PC-9 (cell line): ENCODE data around the gene PRKG1. TPM values are rescaled to one million over a fixed set of nuclear protein-coding genes. Genes with fewer than 3 reads are reported as not detected.
A peak's percentile ranks its signal among the peaks of the same experiment; 100 is the strongest.

ENCODE experiments used
- BruUV-seq: library from RNA; stranded (reverse); fragments of 400-500 nt; replicated peaks from 2 replicates; lab custom pipeline; 2021; lab: Mats Ljungman, UMichigan
- CTCF ChIA-PET: fragments of 300-600 bp; sonication (Branson Sonifier 250); formaldehyde crosslinking; loops from one replicate; lab custom pipeline; 2022; ENCODE audit warnings: antibody characterized with exemption; lab: Charles Lee
- POLR2A ChIA-PET: fragments of 300-600 bp; sonication (Branson Sonifier 250); formaldehyde crosslinking; loops from one replicate; lab custom pipeline; 2022; ENCODE audit warnings: antibody characterized with exemption; ENCODE audit not compliant: unreplicated experiment; lab: Charles Lee
- DNase-seq, 2 experiments: peaks; one replicate each; pipeline versions ENCODE4 v3.0.0 to v3.0.0-alpha.2; 2015 to 2022; ENCODE audit warnings: mixed read lengths in 1 of 2
- H2AFZ ChIP-seq: fragments of 200-600 bp; sonication (generic); 2 replicates; pipeline ENCODE4 v1.8.1; 2017; ENCODE audit warnings: antibody characterized with exemption
- H3F3A ChIP-seq: fragments of 200-600 bp; sonication (generic); 2 replicates; pipeline ENCODE4 v1.8.1; 2017; ENCODE audit warnings: antibody characterized with exemption, mild to moderate bottlenecking, low read depth; ENCODE audit not compliant: insufficient read depth
- H3K27ac ChIP-seq: fragments of 200-600 bp; sonication (generic); 2 replicates; pipeline ENCODE4 v1.6.1; 2016; ENCODE audit warnings: mixed run types
- H3K27me3 ChIP-seq: fragments of 200-600 bp; sonication (generic); 2 replicates; pipeline ENCODE4 v1.6.1; 2016; ENCODE audit warnings: low read depth, mixed run types; ENCODE audit not compliant: insufficient read depth
- H3K36me3 ChIP-seq: fragments of 200-600 bp; sonication (generic); 2 replicates; pipeline ENCODE4 v1.6.1; 2016; ENCODE audit warnings: low read depth, mixed run types
- H3K4me1 ChIP-seq: fragments of 200-600 bp; sonication (generic); replicated peaks from 2 replicates; pipeline ENCODE4 v1.6.1; 2016; ENCODE audit warnings: mixed run types; ENCODE audit not compliant: insufficient read depth
- H3K4me2 ChIP-seq: fragments of 200-600 bp; sonication (generic); 2 replicates; pipeline ENCODE4 v1.6.1; 2017; ENCODE audit warnings: mixed run types
- H3K4me3 ChIP-seq: fragments of 200-600 bp; sonication (generic); 2 replicates; pipeline ENCODE4 v1.6.1; 2016; ENCODE audit warnings: mixed run types
- H3K79me2 ChIP-seq: fragments of 200-600 bp; sonication (generic); 2 replicates; pipeline ENCODE4 v1.6.1; 2017; ENCODE audit warnings: low read depth, mixed run types
- H3K9me2 ChIP-seq: fragments of 200-600 bp; sonication (generic); 2 replicates; pipeline ENCODE4 v1.8.1; 2017; ENCODE audit warnings: mild to moderate bottlenecking; ENCODE audit not compliant: insufficient read depth
- H3K9me3 ChIP-seq: fragments of 200-600 bp; sonication (generic); 2 replicates; pipeline ENCODE4 v1.8.1; 2016; ENCODE audit warnings: low read depth; ENCODE audit not compliant: insufficient read depth
- H4K20me1 ChIP-seq: fragments of 200-600 bp; sonication (generic); 2 replicates; pipeline ENCODE4 v1.8.1; 2017; ENCODE audit not compliant: insufficient read depth
- EZH2 ChIP-seq: fragments of 200-600 bp; sonication (generic); IDR thresholded peaks from 2 replicates; pipeline ENCODE4 v1.8.0; 2017; ENCODE audit warnings: antibody characterized with exemption, low read depth
- intact Hi-C: fragments of 100-400 bp; cut with micrococcal nuclease; formaldehyde crosslinking; loops from one replicate; pipeline ENCODE4 v1.10.0; 2022; ENCODE audit not compliant: unreplicated experiment
- total RNA-seq: library from RNA; stranded (reverse); gene quantifications from 2 replicates; pipeline ENCODE4 v1.2.3, GENCODE V29; 2021
- TF ChIP-seq, protein P1 (sequence below): fragments of 200-600 bp; sonication (generic); conservative IDR thresholded peaks from 2 replicates; pipeline ENCODE4 v1.6.1; 2017; ENCODE audit warnings: mixed run types, antibody characterized with exemption, mild to moderate bottlenecking, moderate library complexity

The PRKG1 gene
- total RNA-seq, 1 experiment from 2014 or later = 0.70 TPM

DNA sequence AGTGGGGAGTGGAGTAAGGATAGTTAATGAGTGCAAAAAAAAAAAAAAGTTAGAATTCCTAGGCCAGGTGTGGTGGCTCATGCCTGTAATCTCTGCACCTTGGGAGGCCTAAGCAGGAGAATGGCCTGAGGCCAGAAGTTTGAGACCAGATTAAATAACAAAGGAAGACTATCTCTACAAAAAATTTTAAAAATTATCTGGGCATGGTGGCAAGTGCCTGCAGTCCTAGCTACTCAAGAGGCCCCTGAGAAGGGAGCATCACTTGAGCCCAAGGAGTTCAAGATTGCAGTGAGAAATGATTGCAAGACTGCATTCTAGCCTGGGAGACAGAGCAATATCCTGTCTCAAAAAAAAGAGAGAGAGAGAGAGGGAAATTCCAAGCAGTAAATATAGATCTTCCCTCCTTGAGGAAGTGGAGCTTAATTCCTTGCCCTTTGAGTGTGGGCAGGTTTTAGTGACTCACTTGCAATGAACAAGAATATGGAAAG, 644.6 kb downstream of the PRKG1 start:
- H3K4me3 ChIP-seq = no peak overlapping the region
- intact Hi-C loops = no loop called here
- CTCF ChIA-PET = no interaction called here
- 0 out of 2 replicates have a peak, but pooled peaks cover 4% of the 10 kb centered on the region for H3K9me2 ChIP-seq
- no peaks in the 10 kb centered on the region for H3K27me3 ChIP-seq
- no peaks in the 10 kb centered on the region for H3K36me3 ChIP-seq
- H3K27ac ChIP-seq = no peak overlapping the region
- H3K79me2 ChIP-seq = no peaks in the 10 kb centered on the region
- no peaks in the 10 kb centered on the region for H3F3A ChIP-seq
- H3K4me2 ChIP-seq = no peak overlapping the region
- POLR2A ChIA-PET = no interaction called here
- no peak for TF ChIP-seq EZH2
- TF ChIP-seq, protein P1, sequence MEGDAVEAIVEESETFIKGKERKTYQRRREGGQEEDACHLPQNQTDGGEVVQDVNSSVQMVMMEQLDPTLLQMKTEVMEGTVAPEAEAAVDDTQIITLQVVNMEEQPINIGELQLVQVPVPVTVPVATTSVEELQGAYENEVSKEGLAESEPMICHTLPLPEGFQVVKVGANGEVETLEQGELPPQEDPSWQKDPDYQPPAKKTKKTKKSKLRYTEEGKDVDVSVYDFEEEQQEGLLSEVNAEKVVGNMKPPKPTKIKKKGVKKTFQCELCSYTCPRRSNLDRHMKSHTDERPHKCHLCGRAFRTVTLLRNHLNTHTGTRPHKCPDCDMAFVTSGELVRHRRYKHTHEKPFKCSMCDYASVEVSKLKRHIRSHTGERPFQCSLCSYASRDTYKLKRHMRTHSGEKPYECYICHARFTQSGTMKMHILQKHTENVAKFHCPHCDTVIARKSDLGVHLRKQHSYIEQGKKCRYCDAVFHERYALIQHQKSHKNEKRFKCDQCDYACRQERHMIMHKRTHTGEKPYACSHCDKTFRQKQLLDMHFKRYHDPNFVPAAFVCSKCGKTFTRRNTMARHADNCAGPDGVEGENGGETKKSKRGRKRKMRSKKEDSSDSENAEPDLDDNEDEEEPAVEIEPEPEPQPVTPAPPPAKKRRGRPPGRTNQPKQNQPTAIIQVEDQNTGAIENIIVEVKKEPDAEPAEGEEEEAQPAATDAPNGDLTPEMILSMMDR = no peak
- no peaks in the 10 kb centered on the region for H4K20me1 ChIP-seq
- BruUV-seq = no TSS peak
- DNase-seq = peak in 1 of 2 experiments; percentile 52
- H3K4me1 ChIP-seq = no peaks in the 10 kb centered on the region
- H3K9me3 ChIP-seq = no peaks in the 10 kb centered on the region
- no peak overlapping the region for H2AFZ ChIP-seq

DNA sequence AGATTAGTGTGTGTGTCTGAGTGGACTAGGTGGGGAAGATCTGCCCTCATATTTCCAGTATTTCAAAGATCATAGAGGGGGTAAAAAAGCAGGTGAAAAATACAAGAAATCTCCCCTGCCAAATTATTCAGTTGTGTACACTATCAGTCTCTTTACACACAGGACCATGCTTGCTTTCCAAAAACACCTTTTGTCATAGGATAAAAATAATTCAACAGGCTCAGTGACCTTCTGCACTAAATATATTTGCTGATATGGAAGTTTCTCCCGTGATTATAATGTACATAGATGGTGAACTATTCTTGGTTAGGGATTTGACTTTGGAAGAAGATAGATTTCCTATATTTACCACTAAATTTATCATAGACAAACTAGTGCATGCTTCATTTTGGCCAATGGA, 649.8 kb downstream of the PRKG1 start:
- Histone ChIP-seq H3K36me3 (no peaks in the 10 kb centered on the region), H3K9me2 (0 out of 2 replicates have a peak, but pooled peaks cover 4% of the 10 kb centered on the region), H4K20me1 (no peaks in the 10 kb centered on the region), H2AFZ (no peak overlapping the region), H3K79me2 (no peaks in the 10 kb centered on the region), H3K4me3 (no peak overlapping the region), H3F3A (no peaks in the 10 kb centered on the region), H3K27ac (no peak overlapping the region), H3K9me3 (no peaks in the 10 kb centered on the region), H3K4me1 (no peaks in the 10 kb centered on the region), H3K4me2 (no peak overlapping the region), H3K27me3 (no peaks in the 10 kb centered on the region)
- CTCF ChIA-PET = no interaction called here
- DNase-seq = no peak
- no TSS peak for BruUV-seq
- TF ChIP-seq, protein P1 = no peak
- TF ChIP-seq EZH2 = no peak
- POLR2A ChIA-PET = no interaction called here
- intact Hi-C loops = no loop called here

DNA sequence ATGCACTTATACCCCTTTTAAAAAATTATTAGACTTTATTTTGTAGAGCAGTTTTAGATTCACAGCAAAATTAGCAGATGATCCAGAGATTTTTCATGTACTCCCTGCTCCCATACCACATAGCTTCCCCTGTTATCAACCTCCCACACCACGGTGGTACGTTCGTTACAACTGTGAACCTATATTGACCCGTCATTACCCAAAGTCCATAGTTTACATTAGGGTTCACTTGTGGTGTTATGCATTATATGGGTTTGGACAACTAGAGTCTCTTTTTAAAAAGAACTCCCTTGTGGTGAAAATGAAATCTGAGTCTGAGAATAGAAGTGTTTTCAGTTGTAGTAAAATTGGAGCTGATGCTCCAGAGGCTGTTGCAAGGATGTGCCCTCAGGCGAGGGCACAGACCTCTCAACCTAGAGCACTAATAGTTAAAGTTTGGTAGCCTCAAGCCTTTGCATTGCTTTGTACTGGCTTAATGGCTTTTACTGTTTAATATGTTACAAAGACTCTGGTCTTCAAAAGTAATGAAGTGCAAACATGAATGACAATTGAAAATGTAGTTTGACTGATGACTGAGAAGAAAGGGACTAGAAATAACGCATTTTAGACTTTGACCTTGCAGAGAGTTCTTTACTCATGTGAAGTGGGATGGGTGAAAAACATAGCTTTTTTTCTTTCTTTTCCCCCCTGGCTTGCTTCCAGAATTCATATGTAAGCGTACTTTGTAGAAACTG, 655.7 kb downstream of the PRKG1 start:
- H2AFZ ChIP-seq = no peak overlapping the region
- DNase-seq = no peak
- ChIA-PET POLR2A (interaction anchor here (0.7 kb wide), 1 partner anchor 973 kb away, joined by 5 read pairs; no protein-coding TSS in a partner anchor), CTCF (no interaction called here)
- H3K9me3 ChIP-seq = no peaks in the 10 kb centered on the region
- no peak for TF ChIP-seq EZH2
- TF ChIP-seq, protein P1 = no peak
- intact Hi-C loops = no loop called here
- no peak overlapping the region for H3K4me2 ChIP-seq
- H4K20me1 ChIP-seq = no peaks in the 10 kb centered on the region
- no peak overlapping the region for H3K27ac ChIP-seq
- no peaks in the 10 kb centered on the region for H3K79me2 ChIP-seq
- H3K9me2 ChIP-seq = no peaks in the 10 kb centered on the region
- no TSS peak for BruUV-seq
- H3K4me3 ChIP-seq = no peak overlapping the region
- no peaks in the 10 kb centered on the region for H3K27me3 ChIP-seq
- H3K36me3 ChIP-seq = no peaks in the 10 kb centered on the region
- no peaks in the 10 kb centered on the region for H3F3A ChIP-seq
- no peaks in the 10 kb centered on the region for H3K4me1 ChIP-seq
